T-helper 1 cell (primary cell): ENCODE data around the gene VCAN.

Source experiments
- DNase-seq, 5 donors: peaks; one replicate each; pipeline ENCODE4 v3.0.0-alpha.2; 2012 to 2020

The VCAN gene

GRCh38 chr5:83469075-83469474 lies 2.5 kb upstream of the VCAN start:
- DNase-seq: no peak

- no peak for DNase-seq
Observed at GRCh38 chr5:83470526-83471404, 779 bp upstream of the VCAN start.

- no peak for DNase-seq
Observed at GRCh38 chr5:83472213-83472507, 616 bp downstream of the VCAN start.

GRCh38 chr5:83472508-83473345 lies 1.2 kb downstream of the VCAN start:
- DNase-seq: peak in 1 of 5 donors; percentile 10

- peak in 2 of 5 donors; percentile 22 to 33 for DNase-seq
Observed at GRCh38 chr5:83473346-83474160, 2.0 kb downstream of the VCAN start.

- DNase-seq: peak in 2 of 5 donors; percentile 9 to 34
Observed at GRCh38 chr5:83474161-83474796, 2.7 kb downstream of the VCAN start.

GRCh38 chr5:83474991-83475390 lies 3.4 kb downstream of the VCAN start:
- DNase-seq: no peak

GRCh38 chr5:83475391-83475863 lies 3.9 kb downstream of the VCAN start:
- DNase-seq: no peak

GRCh38 chr5:83475935-83476814 lies 4.6 kb downstream of the VCAN start:
- no peak for DNase-seq

GRCh38 chr5:83482961-83483360 lies 11.4 kb downstream of the VCAN start:
- no peak for DNase-seq

- DNase-seq: no peak
Observed at GRCh38 chr5:83484294-83484693, 12.8 kb downstream of the VCAN start.

- no peak for DNase-seq
Observed at GRCh38 chr5:83485842-83486241, 14.3 kb downstream of the VCAN start.

- no peak for DNase-seq
Observed at GRCh38 chr5:83487155-83487554, 15.6 kb downstream of the VCAN start.

- DNase-seq: no peak
Observed at GRCh38 chr5:83488271-83488670, 16.7 kb downstream of the VCAN start.

- no peak for DNase-seq
Observed at GRCh38 chr5:83488821-83489220, 17.3 kb downstream of the VCAN start.

GRCh38 chr5:83490203-83490602 lies 18.7 kb downstream of the VCAN start:
- DNase-seq: no peak

- no peak for DNase-seq
Observed at GRCh38 chr5:83492331-83492730, 20.8 kb downstream of the VCAN start.

GRCh38 chr5:83493644-83494043 lies 22.1 kb downstream of the VCAN start:
- DNase-seq: no peak

- DNase-seq: no peak
Observed at GRCh38 chr5:83494087-83494620, 22.6 kb downstream of the VCAN start.

GRCh38 chr5:83494666-83495065 lies 23.1 kb downstream of the VCAN start:
- no peak for DNase-seq

GRCh38 chr5:83496626-83497025 lies 25.1 kb downstream of the VCAN start:
- no peak for DNase-seq
